IPS DF 6.9 (cell line): ENCODE data around the gene SLC24A3.

Experiments
- DNase-seq: peaks from one replicate; pipeline ENCODE4 v3.0.0-alpha.2; 2013; ENCODE audit warnings: low read depth, low spot score
- H3K27ac ChIP-seq: one replicate; pipeline ENCODE4 v1.5.1; 2013; ENCODE audit warnings: low read length, control low read depth
- H3K27me3 ChIP-seq: 2 replicates; pipeline ENCODE4 v1.6.1; 2013; ENCODE audit warnings: mild to moderate bottlenecking, low read length; ENCODE audit not compliant: control insufficient read depth, insufficient read depth
- H3K36me3 ChIP-seq: 2 replicates; pipeline ENCODE4 v1.6.1; 2013; ENCODE audit warnings: low read length; ENCODE audit not compliant: control insufficient read depth, insufficient read depth
- H3K4me1 ChIP-seq: 2 replicates; pipeline ENCODE4 v1.6.1; 2013; ENCODE audit warnings: low read length; ENCODE audit not compliant: control insufficient read depth, insufficient read depth
- H3K4me3 ChIP-seq: 2 replicates; pipeline ENCODE4 v1.5.1; 2013; ENCODE audit warnings: mild to moderate bottlenecking, low read length
- H3K9me3 ChIP-seq: 2 replicates; pipeline ENCODE4 v1.6.1; 2013; ENCODE audit warnings: low read length, inconsistent platforms; ENCODE audit not compliant: control insufficient read depth, insufficient read depth
- WGBS: extraction: QIAGEN DNeasy Blood & Tissue Kit; methylation state at CpG from one replicate; pipeline ENCODE4 v1.1.7; 2013; ENCODE audit warnings: mixed read lengths, missing lambda C conversion rate; ENCODE audit not compliant: insufficient read length, insufficient coverage; 5-methylcytosine and 5-hydroxymethylcytosine counted together

SLC24A3 gene

DNA sequence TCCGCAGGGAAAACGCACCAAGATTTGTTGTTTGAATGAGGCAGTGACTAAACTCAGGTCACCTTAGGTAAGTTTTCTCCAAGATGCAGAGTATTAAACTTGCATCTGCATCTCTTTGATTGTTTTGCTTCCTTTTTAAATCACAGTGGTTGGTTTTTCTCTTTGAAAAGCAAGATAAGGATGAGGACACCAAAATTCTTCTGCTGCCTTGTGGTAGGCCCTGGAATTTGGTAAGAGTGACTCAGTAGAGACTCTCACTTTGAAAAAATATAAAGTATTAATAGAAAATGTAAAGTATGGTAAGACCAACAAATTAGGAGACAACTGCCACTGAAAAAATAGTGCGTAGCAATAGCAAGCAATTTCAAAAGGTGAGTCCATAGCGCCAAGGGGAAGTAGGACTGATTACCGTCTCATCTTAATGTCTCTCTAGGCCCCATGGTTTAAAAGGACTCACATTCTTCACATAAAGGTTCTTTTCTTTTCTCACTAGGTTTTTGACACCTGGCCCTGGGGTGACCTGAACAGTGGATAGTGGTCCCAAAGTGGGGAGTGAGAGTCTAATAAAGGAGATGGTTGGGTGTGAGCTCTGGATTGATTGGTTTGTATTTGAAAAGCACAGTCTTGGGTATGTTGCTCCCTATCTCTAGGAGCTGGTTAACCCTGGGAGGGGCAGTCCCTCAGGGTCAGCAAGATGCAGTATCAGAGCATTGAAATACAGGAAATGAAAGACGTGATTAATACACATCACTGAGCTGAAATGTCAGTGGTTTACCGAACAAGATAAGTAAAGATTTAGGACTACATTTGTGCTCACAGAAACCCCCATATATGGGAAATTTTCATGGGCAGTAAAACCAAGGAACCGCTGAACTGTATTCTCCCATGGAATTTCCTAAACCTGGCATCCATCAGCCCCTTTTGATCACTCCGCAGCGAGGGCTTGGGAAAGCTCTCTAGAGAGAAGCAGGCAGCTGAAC is 221.2 kb downstream of the SLC24A3 start:
- no peak for DNase-seq
- Histone ChIP-seq H3K36me3 (no peaks in the 10 kb centered on the region), H3K27me3 (no peaks in the 10 kb centered on the region), H3K4me3 (no peak overlapping the region), H3K4me1 (no peaks in the 10 kb centered on the region), H3K27ac (no peak overlapping the region), H3K9me3 (no peaks in the 10 kb centered on the region)
- WGBS: no CpG with 5 or more reads among the region's 10 CpGs

DNA sequence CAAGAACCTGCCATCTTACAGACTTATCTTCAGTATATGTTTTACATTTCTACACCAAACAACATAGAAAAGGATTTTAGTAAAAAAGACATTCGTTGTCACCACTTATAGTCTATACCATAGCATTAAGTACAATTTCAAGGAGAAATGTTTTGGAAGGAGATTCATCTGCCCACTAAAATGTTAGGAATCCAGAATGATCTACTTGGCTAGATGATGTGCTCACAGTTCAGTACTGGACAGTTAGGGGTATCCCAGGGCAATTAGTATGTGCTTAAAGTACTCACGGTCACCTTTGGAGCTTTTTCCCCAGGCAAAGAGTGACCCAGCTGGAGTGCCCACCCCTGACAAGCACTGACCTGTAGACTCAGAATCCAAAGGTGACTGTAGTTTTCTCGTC is 222.9 kb downstream of the SLC24A3 start:
- H3K4me1 ChIP-seq: no peaks in the 10 kb centered on the region
- H3K9me3 ChIP-seq: no peaks in the 10 kb centered on the region
- WGBS: no CpG with 5 or more reads among the region's 3 CpGs
- DNase-seq: no peak
- H3K27me3 ChIP-seq: no peaks in the 10 kb centered on the region
- H3K36me3 ChIP-seq: no peaks in the 10 kb centered on the region
- no peak overlapping the region for H3K4me3 ChIP-seq
- H3K27ac ChIP-seq: no peak overlapping the region

DNA sequence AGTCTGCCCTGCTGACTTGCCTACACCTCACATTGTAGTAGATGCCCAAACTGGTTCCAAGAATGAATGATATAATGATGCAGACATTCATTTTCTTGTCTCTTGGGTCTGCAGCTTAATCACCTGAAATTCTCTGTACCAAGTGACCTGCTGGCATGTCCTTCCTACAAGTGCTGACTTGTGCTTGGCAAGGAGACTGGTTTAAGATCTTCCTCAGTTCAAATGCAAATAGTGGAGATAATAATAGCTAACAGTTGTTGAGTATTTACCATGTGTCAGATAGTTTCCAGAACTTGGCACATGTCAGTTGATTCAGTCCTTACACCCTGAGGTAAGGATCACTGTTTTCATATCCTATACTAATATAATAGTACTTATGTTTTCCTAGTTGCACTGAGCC is 223.4 kb downstream of the SLC24A3 start:
- Histone ChIP-seq H3K9me3 (no peaks in the 10 kb centered on the region), H3K27me3 (no peaks in the 10 kb centered on the region), H3K4me3 (no peak overlapping the region), H3K36me3 (no peaks in the 10 kb centered on the region), H3K4me1 (no peaks in the 10 kb centered on the region), H3K27ac (no peak overlapping the region)
- DNase-seq: no peak

- no peak overlapping the region for H3K4me3 ChIP-seq
- no peak overlapping the region for H3K27ac ChIP-seq
- no CpG with 5 or more reads among the region's 2 CpGs for WGBS
- no peaks in the 10 kb centered on the region for H3K9me3 ChIP-seq
- DNase-seq: no peak
- no peaks in the 10 kb centered on the region for H3K36me3 ChIP-seq
- H3K27me3 ChIP-seq: no peaks in the 10 kb centered on the region
- H3K4me1 ChIP-seq: no peaks in the 10 kb centered on the region
Observed at GRCh38 chr20:19438488-19438887, 226.0 kb downstream of the SLC24A3 start.

DNA sequence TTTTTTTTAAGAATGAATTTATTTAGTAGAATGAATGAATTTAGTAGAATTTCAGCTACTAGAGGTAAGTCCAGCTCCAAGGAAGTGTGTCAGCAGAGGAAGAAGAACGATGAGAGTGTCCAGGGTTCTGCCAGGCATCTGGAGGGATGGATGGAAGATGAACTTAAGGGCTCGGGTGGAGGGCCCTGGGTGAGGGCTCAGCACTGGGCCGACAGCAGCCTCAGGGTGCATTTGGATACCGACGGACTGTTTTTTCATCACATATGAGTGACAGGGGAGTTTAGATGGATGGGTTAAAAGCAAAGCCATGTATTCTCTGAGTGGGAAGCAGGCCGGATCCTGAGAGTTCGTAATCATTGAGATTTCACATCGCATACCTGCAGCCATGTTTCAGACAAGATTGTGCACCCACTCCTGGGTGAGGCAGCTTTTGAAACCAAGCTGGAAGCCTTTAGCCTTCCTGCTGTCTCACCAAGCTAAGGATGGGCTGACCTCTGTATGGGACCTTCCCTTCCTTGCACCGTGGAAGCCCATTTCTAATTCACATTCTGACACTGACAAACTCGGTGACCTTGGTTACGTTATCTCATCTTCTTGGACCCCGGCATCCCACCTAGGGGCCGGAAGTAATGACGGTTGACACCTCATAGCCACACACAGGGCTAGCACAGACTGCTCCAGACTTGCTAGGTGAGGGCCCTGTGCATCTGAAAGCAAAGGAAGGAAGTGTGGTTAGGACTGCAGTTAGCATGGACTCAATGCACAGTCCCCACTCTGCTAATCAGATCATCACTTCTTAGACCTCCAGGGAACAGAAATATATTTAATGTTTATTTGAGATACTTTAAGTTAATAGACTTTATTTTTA is 228.5 kb downstream of the SLC24A3 start:
- no peaks in the 10 kb centered on the region for H3K4me1 ChIP-seq
- DNase-seq: no peak

DNA sequence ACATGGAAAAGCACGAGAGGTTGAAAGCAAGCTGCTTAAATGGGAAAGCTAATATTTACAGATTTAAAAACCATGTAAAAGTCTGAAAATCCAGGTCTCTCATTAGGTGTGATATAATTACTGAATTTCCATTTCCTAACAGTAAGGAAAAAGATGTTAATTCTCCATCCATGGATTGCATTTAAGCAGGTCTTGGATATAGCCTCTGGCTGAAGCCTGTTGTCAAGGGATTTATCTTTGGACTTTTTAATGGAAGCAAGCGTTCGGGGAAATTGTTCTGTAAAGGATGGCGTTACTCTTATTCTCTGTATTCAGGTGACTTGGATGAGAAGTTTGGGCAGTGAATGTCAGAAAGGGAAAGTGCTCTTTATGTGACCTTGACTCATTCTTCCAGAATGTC is 233.8 kb downstream of the SLC24A3 start:
- Histone ChIP-seq H3K27me3 (no peaks in the 10 kb centered on the region), H3K9me3 (no peaks in the 10 kb centered on the region), H3K27ac (no peak overlapping the region), H3K4me1 (no peaks in the 10 kb centered on the region), H3K4me3 (no peak overlapping the region), H3K36me3 (no peaks in the 10 kb centered on the region)
- WGBS: no CpG with 5 or more reads among the region's 4 CpGs
- DNase-seq: no peak

More for the DNA sequence above, 228.5 kb downstream of the SLC24A3 start:
- H3K27ac ChIP-seq: no peak overlapping the region
- WGBS: no CpG with 5 or more reads among the region's 14 CpGs
- no peak overlapping the region for H3K4me3 ChIP-seq
- no peaks in the 10 kb centered on the region for H3K36me3 ChIP-seq
- H3K9me3 ChIP-seq: no peaks in the 10 kb centered on the region
- no peaks in the 10 kb centered on the region for H3K27me3 ChIP-seq

DNA sequence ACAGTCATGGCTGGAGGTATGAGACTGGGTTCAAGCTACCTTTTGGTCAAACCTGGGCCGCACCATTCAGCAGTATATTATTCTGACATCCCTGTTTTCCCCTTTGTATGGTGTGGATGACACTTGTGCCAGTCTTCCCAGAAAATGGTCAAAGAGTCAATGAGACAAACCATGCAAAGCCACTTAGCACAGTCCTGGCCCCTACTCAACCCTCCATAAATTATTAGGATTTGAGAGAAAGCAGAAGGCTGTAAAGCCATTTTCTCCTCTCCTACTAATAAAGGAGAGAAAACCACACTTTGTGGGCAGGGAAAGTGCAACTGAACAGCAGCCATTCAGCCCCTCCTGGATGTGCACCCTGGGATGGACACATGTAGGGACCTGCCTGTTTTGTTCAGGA is 236.2 kb downstream of the SLC24A3 start:
- no CpG with 5 or more reads among the region's 1 CpG for WGBS
- H3K27me3 ChIP-seq: no peaks in the 10 kb centered on the region
- no peak overlapping the region for H3K4me3 ChIP-seq
- H3K4me1 ChIP-seq: no peaks in the 10 kb centered on the region
- no peak for DNase-seq
- no peak overlapping the region for H3K27ac ChIP-seq
- H3K36me3 ChIP-seq: no peaks in the 10 kb centered on the region
- H3K9me3 ChIP-seq: no peaks in the 10 kb centered on the region

GRCh38 chr20:19449051-19449450 is 236.6 kb downstream of the SLC24A3 start:
- Histone ChIP-seq H3K27me3 (no peaks in the 10 kb centered on the region), H3K4me1 (no peaks in the 10 kb centered on the region), H3K4me3 (no peak overlapping the region), H3K27ac (no peak overlapping the region), H3K36me3 (no peaks in the 10 kb centered on the region), H3K9me3 (no peaks in the 10 kb centered on the region)
- no peak for DNase-seq
- WGBS: no CpG with 5 or more reads among the region's 8 CpGs

GRCh38 chr20:19451231-19451922 is 238.9 kb downstream of the SLC24A3 start:
- H3K9me3 ChIP-seq: no peaks in the 10 kb centered on the region
- WGBS: no CpG with 5 or more reads among the region's 8 CpGs
- H3K4me1 ChIP-seq: no peaks in the 10 kb centered on the region
- H3K36me3 ChIP-seq: no peaks in the 10 kb centered on the region
- no peaks in the 10 kb centered on the region for H3K27me3 ChIP-seq
- H3K4me3 ChIP-seq: no peak overlapping the region
- no peak overlapping the region for H3K27ac ChIP-seq
- DNase-seq: no peak

GRCh38 chr20:19451923-19452295 is 239.5 kb downstream of the SLC24A3 start:
- WGBS: no CpG with 5 or more reads among the region's 9 CpGs
- no peak for DNase-seq
- no peak overlapping the region for H3K4me3 ChIP-seq

More at GRCh38 chr20:19451923-19452295, 239.5 kb downstream of the SLC24A3 start:
- no peaks in the 10 kb centered on the region for H3K36me3 ChIP-seq
- H3K27me3 ChIP-seq: no peaks in the 10 kb centered on the region
- no peaks in the 10 kb centered on the region for H3K9me3 ChIP-seq
- H3K4me1 ChIP-seq: no peaks in the 10 kb centered on the region
- no peak overlapping the region for H3K27ac ChIP-seq
